Natural killer cell treated with Interleukin-12 subunit alpha and Interleukin-12 subunit beta and Interleukin-15 and Interleukin-18, amount 100 ng/mL, for 72 hours (primary cell): Measurements from ENCODE around the gene NCAN. TPM values are rescaled to one million over a fixed set of nuclear protein-coding genes. Genes with fewer than 3 reads are reported as not detected.
A peak's percentile ranks its signal among the peaks of the same experiment; 100 is the strongest.
"Not testable (repeated sequence)": the region's sequence is repeated elsewhere in the genome, so short reads cannot be mapped to it uniquely, and the experiment has no call there.

Source experiments
- ATAC-seq, 2 donors: fragments of 150-1000 bp; cut with Tn5 transposase in 1 of 2; sonication (Bioruptor Pico), chemical (Tn5 transposase) in 1 of 2; 2 replicates each; pipeline ENCODE4 v1.10.0; 2021
- DNase-seq: peaks from one replicate; pipeline ENCODE4 v3.0.0; 2022; ENCODE audit warnings: low spot score
- H3K27ac Mint-ChIP-seq, 2 donors: 1 replicate in 1 of 2; 2 replicates in 1 of 2; pipeline ENCODE4 v1.8.0; 2022; ENCODE audit warnings: mixed read lengths in 2 of 2, mild to moderate bottlenecking in 1 of 2, moderate library complexity in 1 of 2
- H3K27me3 Mint-ChIP-seq, 2 donors: 1 replicate in 1 of 2; 2 replicates in 1 of 2; pipeline ENCODE4 v1.8.0; 2022; ENCODE audit warnings: mixed read lengths in 2 of 2
- H3K36me3 Mint-ChIP-seq: one replicate; pipeline ENCODE4 v1.8.0; 2022; ENCODE audit warnings: mixed read lengths
- H3K4me1 Mint-ChIP-seq, 2 donors: 1 replicate in 1 of 2; 2 replicates in 1 of 2; pipeline ENCODE4 v1.8.0; 2022; ENCODE audit warnings: low read depth in 2 of 2, mixed read lengths in 2 of 2, mild to moderate bottlenecking in 1 of 2
- H3K4me3 Mint-ChIP-seq: one replicate; pipeline ENCODE4 v1.8.0; 2022; ENCODE audit warnings: mixed read lengths
- H3K9me3 Mint-ChIP-seq: 2 replicates; pipeline ENCODE4 v1.8.0; 2022; ENCODE audit warnings: mixed read lengths
- total RNA-seq, 2 donors: library from RNA; stranded (reverse); gene quantifications; one replicate each; pipeline ENCODE4 v1.2.3, GENCODE V29; 2022

NCAN gene
- not detected for total RNA-seq

- DNase-seq (no peak), ATAC-seq (no peak)
- Mint-ChIP-seq H3K4me1 (peaks cover 20 to 22% of the 10 kb centered on the region in 2 donors), H3K27me3 (peaks cover 18 to 32% of the 10 kb centered on the region in 2 donors), H3K36me3 (no peaks in the 10 kb centered on the region), H3K4me3 (no peak within 1 kb of the TSS), H3K9me3 (no peaks in the 10 kb centered on the region), H3K27ac (no peak within 1 kb of the TSS)
Observed at GRCh38 chr19:19211499-19212420, at the start of gene NCAN. TSS of gene NCAN (plus strand) at chr19:19211958. CDS start at chr19:19216954, 4,996 bp downstream.

DNA sequence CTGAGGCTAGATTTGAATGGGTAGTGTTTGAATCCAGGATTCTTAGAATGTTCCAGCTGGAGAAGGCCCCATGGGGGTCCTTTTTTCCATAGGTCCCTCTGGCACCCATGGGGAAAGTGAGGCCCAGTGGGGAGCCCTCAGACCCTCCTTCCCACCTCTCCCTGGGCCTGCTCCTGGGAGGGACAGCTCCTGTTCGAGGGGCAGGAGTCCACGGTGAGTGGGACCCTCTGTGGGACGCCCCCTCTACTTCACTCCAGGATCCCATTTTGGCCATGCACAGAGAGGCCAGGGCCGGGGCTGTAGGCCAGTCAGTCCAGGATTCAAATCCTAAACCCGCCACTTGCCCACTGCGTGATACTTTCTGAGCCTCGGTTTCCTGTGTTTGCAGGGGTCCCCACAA is 49.3 kb upstream of the NCAN start:
- no peaks in the 10 kb centered on the region for H3K9me3 Mint-ChIP-seq
- H3K27ac Mint-ChIP-seq = no peak overlapping the region
- no peaks in the 10 kb centered on the region for H3K36me3 Mint-ChIP-seq
- H3K27me3 Mint-ChIP-seq = no peaks in the 10 kb centered on the region
- DNase-seq (no peak), ATAC-seq (no peak)
- peaks cover 3 to 6% of the 10 kb centered on the region in 2 donors for H3K4me1 Mint-ChIP-seq
- H3K4me3 Mint-ChIP-seq = no peak overlapping the region

- Mint-ChIP-seq H3K36me3 (no peaks in the 10 kb centered on the region), H3K27me3 (peaks cover 0 to 2% of the 10 kb centered on the region in 2 donors), H3K9me3 (no peaks in the 10 kb centered on the region), H3K4me3 (no peak overlapping the region), H3K4me1 (peaks cover 12 to 16% of the 10 kb centered on the region in 2 donors), H3K27ac (no peak overlapping the region)
- ATAC-seq (no peak), DNase-seq (no peak)
Observed at GRCh38 chr19:19165396-19165795, 46.4 kb upstream of the NCAN start.

DNA sequence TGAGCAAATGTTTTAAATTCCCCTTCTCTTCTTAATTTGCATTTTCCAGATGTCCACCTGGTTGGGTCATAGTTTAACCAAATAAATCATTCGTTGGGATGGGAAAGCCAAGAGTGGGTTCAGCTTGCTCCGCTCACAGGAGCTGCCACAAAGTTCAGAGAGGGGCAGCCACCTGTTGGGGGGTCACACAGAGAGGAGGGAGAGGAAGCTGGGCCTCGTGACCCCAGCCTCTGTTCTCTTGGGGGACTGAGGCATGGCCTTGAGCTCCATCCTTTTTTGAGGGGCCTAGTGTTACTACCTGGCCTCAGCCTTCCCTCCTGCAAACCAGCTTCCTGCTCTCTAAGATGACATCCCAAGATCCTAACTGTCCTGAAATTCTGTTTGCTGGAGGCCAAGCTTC is 44.1 kb upstream of the NCAN start:
- ATAC-seq (no peak), DNase-seq (no peak)
- peaks cover 0 to 6% of the 10 kb centered on the region in 2 donors for H3K27me3 Mint-ChIP-seq
- H3K9me3 Mint-ChIP-seq = no peaks in the 10 kb centered on the region
- no peaks in the 10 kb centered on the region for H3K36me3 Mint-ChIP-seq
- H3K4me3 Mint-ChIP-seq = no peak overlapping the region
- peaks cover 16% of the 10 kb centered on the region in 2 donors for H3K4me1 Mint-ChIP-seq
- H3K27ac Mint-ChIP-seq = no peak overlapping the region

- Mint-ChIP-seq H3K9me3 (no peaks in the 10 kb centered on the region), H3K4me1 (peaks cover 16% of the 10 kb centered on the region in 2 donors), H3K27me3 (peaks cover 0 to 6% of the 10 kb centered on the region in 2 donors), H3K4me3 (peak overlapping the region; percentile 23), H3K36me3 (no peaks in the 10 kb centered on the region), H3K27ac (no peak overlapping the region)
- DNase-seq (no peak), ATAC-seq (no peak)
Observed at GRCh38 chr19:19169236-19170052, 42.3 kb upstream of the NCAN start.

- Mint-ChIP-seq H3K4me3 (peak within 1 kb of the TSS; percentile 23), H3K27me3 (peaks cover 0 to 6% of the 10 kb centered on the region in 2 donors), H3K27ac (no peak within 1 kb of the TSS), H3K4me1 (peaks cover 16 to 19% of the 10 kb centered on the region in 2 donors), H3K9me3 (no peaks in the 10 kb centered on the region), H3K36me3 (no peaks in the 10 kb centered on the region)
- peak; percentile 91 to 95 for ATAC-seq
- DNase-seq = peak; percentile 83
Observed at GRCh38 chr19:19170053-19170872, 41.5 kb upstream of the NCAN start, which contains the start of gene MEF2B. TSS of gene MEF2B (minus strand) at chr19:19170263. CDS start at chr19:19150735, 19,528 bp downstream.

DNA sequence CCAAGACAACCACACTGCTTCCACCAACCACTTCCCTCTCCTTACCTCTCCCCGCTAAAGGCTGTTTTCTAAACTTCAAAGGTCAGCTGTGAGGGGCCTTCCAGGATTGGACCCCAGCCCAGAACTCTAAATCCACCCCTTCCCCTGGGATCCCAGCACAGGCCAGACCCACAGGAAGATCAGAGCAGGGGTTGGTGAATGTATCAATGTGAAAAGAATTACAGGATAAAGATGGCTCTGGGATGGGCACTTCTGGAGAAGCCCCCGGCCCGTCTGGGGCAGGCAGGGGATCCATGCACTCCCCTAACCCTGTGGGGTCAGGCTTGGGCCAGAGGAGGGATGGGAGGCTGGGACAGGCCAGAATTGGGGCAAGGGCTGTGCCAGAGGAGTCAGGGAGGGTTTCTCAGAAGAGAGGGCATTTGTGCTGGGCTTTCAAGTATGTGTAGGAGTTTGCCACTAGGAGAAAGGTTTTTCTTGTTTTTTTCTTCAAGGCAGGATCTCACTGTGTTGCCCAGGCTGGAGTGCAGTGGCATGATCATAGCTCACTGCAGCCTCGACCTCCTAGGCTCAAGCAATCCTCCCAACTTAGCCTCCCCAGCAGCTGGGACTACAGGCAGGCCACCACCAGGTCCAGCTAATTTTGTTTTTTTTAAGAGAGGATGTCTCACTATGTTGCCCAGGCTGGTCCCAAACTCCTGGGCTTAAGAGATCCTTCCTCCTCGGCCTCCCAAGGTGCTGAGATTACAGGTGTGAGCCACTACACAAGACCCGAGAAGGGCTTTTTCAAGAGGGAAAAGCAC is 40.7 kb upstream of the NCAN start:
- peaks cover 0 to 6% of the 10 kb centered on the region in 2 donors for H3K27me3 Mint-ChIP-seq
- no peaks in the 10 kb centered on the region for H3K9me3 Mint-ChIP-seq
- no peaks in the 10 kb centered on the region for H3K36me3 Mint-ChIP-seq
- ATAC-seq (no peak), DNase-seq (no peak)
- H3K27ac Mint-ChIP-seq = no peak overlapping the region
- H3K4me3 Mint-ChIP-seq = no peak overlapping the region
- H3K4me1 Mint-ChIP-seq = peaks cover 16 to 19% of the 10 kb centered on the region in 2 donors

DNA sequence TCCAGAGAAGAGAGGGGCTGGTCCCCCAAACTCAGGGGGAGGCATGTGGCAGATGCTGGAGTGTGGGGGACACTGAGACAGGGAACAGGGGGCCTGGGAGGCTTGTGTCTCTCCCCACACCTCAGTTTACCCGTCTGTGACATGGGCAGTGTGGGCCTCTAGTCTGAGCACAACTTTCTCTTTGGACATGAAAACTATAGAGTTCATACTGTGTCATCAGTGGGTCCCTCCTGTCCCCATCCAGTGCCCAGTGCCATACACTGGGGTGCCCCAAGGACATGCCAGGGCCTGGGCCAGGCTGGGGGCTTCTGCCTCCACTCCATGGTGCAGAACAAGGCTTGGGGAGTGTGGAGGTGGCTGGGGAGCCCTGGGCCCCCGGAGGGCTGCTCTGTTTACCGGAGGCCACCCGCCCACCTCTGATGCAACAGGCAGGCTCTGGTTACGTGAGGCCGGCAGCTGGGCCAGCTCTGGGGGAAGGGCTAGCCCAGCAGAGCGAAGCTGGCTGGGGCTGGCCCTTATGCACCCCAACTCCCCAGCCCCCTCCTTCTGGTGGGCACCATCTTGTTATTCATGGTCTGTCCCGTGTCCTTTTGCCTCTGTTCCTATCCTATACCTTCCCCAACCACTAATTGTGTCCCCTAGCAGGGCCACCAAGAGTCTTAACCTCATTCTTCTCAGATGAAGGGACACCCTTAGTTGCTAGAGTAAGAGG is 39.8 kb upstream of the NCAN start:
- no peak for DNase-seq
- Mint-ChIP-seq H3K27me3 (peaks cover 0 to 6% of the 10 kb centered on the region in 2 donors), H3K9me3 (no peaks in the 10 kb centered on the region), H3K27ac (no peak overlapping the region), H3K4me1 (peaks cover 16 to 19% of the 10 kb centered on the region in 2 donors), H3K4me3 (no peak overlapping the region), H3K36me3 (no peaks in the 10 kb centered on the region)
- ATAC-seq = no peak

GRCh38 chr19:19173243-19173642 is 38.5 kb upstream of the NCAN start:
- ATAC-seq, H3K9me3 Mint-ChIP-seq, H3K4me3 Mint-ChIP-seq, H3K27me3 Mint-ChIP-seq, H3K27ac Mint-ChIP-seq, DNase-seq, H3K36me3 Mint-ChIP-seq: not testable (repeated sequence)
- H3K4me1 Mint-ChIP-seq = peaks cover 16 to 19% of the 10 kb centered on the region in 2 donors

- Mint-ChIP-seq H3K36me3 (peaks cover 5% of the 10 kb centered on the region), H3K9me3 (no peaks in the 10 kb centered on the region), H3K4me3 (no peak overlapping the region), H3K27me3 (no peaks in the 10 kb centered on the region), H3K27ac (no peak overlapping the region), H3K4me1 (peaks cover 0 to 11% of the 10 kb centered on the region in 2 donors)
- DNase-seq = no peak
- ATAC-seq = no peak
Observed at GRCh38 chr19:19176950-19177349, 34.8 kb upstream of the NCAN start.

- Mint-ChIP-seq H3K4me3 (no peak overlapping the region), H3K27me3 (no peaks in the 10 kb centered on the region), H3K4me1 (peaks cover 0 to 13% of the 10 kb centered on the region in 2 donors), H3K27ac (no peak overlapping the region), H3K9me3 (no peaks in the 10 kb centered on the region), H3K36me3 (peaks cover 5% of the 10 kb centered on the region)
- DNase-seq (no peak), ATAC-seq (peak; percentile 41 to 74)
Observed at GRCh38 chr19:19179548-19180441, 32.0 kb upstream of the NCAN start.
